Left ventricle myocardium inferior (tissue), 1 donor: ENCODE data around the gene IL17REL. TPM values are rescaled to one million over a fixed set of nuclear protein-coding genes. Genes with fewer than 3 reads are reported as not detected.

ENCODE experiments used
- DNase-seq: peaks from one replicate; pipeline ENCODE4 v3.0.0-alpha.2; 2020
- H3K27ac ChIP-seq: fragments of 200-600 bp; replicated peaks from 2 replicates; pipeline ENCODE4 v1.8.0; 2021
- H3K27me3 ChIP-seq: fragments of 200-600 bp; 2 replicates; pipeline ENCODE4 v1.8.0; 2021; ENCODE audit warnings: low read depth
- H3K36me3 ChIP-seq: fragments of 200-600 bp; 2 replicates; pipeline ENCODE4 v1.8.0; 2021
- H3K4me1 ChIP-seq: fragments of 200-600 bp; 2 replicates; pipeline ENCODE4 v1.8.0; 2021
- H3K4me3 ChIP-seq: fragments of 200-600 bp; 2 replicates; pipeline ENCODE4 v1.8.0; 2021; ENCODE audit warnings: mild to moderate bottlenecking, moderate library complexity
- H3K9me3 ChIP-seq: fragments of 200-600 bp; replicated peaks from 2 replicates; pipeline ENCODE4 v1.8.0; 2021
- CTCF ChIP-seq: fragments of 200-600 bp; IDR thresholded peaks from 2 replicates; pipeline ENCODE4 v1.8.0; 2021; ENCODE audit warnings: antibody characterized with exemption, mild to moderate bottlenecking, borderline replicate concordance
- intact Hi-C: fragments of 100-400 bp; cut with micrococcal nuclease; formaldehyde crosslinking; loops from one replicate; pipeline ENCODE4 v1.11.0; 2022
- total RNA-seq: library from RNA; stranded (reverse); fragmentation: NEBNext Ultra II Directional; extraction: Animal tissue kit (Norgen Biotek cat#: 25700); gene quantifications from one replicate; pipeline ENCODE4 v1.2.1, GENCODE V29; 2021
- donor health status: DM: no; HTN: yes; CAD: no; lungs with severe emphysema.

IL17REL gene
- total RNA-seq, 1 donor from 2014 or later = not detected

GRCh38 chr22:49975543-49976389 is 36.8 kb downstream of the IL17REL start:
- DNase-seq = peak; percentile 12
- Histone ChIP-seq H3K4me3 (no peak overlapping the region), H3K27me3 (no peaks in the 10 kb centered on the region), H3K9me3 (peaks cover 11% of the 10 kb centered on the region), H3K27ac (no peak overlapping the region), H3K4me1 (peaks cover 17% of the 10 kb centered on the region), H3K36me3 (no peaks in the 10 kb centered on the region)
- TF ChIP-seq CTCF = no peak
- intact Hi-C loops = no loop called here

GRCh38 chr22:49973018-49973961 is 39.3 kb downstream of the IL17REL start:
- H3K4me1 ChIP-seq = peaks cover 40% of the 10 kb centered on the region
- DNase-seq = no peak
- no peaks in the 10 kb centered on the region for H3K36me3 ChIP-seq
- intact Hi-C loops = no loop called here
- no peak for TF ChIP-seq CTCF
- H3K27me3 ChIP-seq = no peaks in the 10 kb centered on the region
- H3K9me3 ChIP-seq = no peaks in the 10 kb centered on the region
- H3K4me3 ChIP-seq = no peak overlapping the region
- H3K27ac ChIP-seq = no peak overlapping the region

- Histone ChIP-seq H3K27ac (peak overlapping the region; percentile 99), H3K9me3 (no peaks in the 10 kb centered on the region), H3K4me1 (peaks cover 49% of the 10 kb centered on the region), H3K4me3 (peak overlapping the region; percentile 69), H3K36me3 (no peaks in the 10 kb centered on the region), H3K27me3 (no peaks in the 10 kb centered on the region)
- intact Hi-C loops = no loop called here
- DNase-seq = peak; percentile 16
- no peak for TF ChIP-seq CTCF
These were observed 40.2 kb downstream of the IL17REL start for GRCh38 chr22:49972163-49973017.

- intact Hi-C loops = no loop called here
- H3K36me3 ChIP-seq = no peaks in the 10 kb centered on the region
- peak; percentile 87 for DNase-seq
- peak overlapping the region; percentile 69 for H3K4me3 ChIP-seq
- no peak for TF ChIP-seq CTCF
- H3K9me3 ChIP-seq = no peaks in the 10 kb centered on the region
- no peaks in the 10 kb centered on the region for H3K27me3 ChIP-seq
- H3K27ac ChIP-seq = peak overlapping the region; percentile 99
- peaks cover 58% of the 10 kb centered on the region for H3K4me1 ChIP-seq
These were observed 41.1 kb downstream of the IL17REL start for GRCh38 chr22:49971232-49972162.
